ENCODE measurements around the gene PTPRN2.

PTPRN2 gene

GRCh38 chr7:157818701-157819454 lies 768.7 kb downstream of the PTPRN2 start:
- H3K4me3 ChIP-seq (ENCODE audit: low read depth, low read length): no peak overlapping the region

- H3K4me3 ChIP-seq (ENCODE audit: low read depth, low read length): no peak overlapping the region
Measured at GRCh38 chr7:157817944-157818700, 769.5 kb downstream of the PTPRN2 start.

DNA sequence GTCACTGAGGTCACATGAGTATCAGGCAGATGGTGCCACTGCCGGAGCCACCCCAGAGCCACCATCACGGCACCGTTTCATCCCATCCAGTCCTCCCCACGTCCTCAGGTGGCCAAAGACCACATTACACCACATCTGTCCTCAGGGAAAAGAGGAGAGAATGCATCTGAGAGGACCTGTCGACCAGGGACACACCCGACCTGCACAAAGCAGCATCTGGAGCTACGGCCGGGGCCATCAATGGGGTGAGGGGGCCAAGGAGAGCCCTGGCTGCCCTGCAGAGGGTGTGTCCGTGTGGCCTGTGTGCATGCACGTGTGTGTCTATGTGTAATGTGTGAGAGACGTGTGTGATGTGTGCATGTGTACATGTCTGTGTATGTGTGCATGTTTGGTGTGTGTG lies 770.2 kb downstream of the PTPRN2 start:
- no peak overlapping the region for H3K4me3 ChIP-seq (ENCODE audit: low read depth, low read length)

GRCh38 chr7:157816526-157817250 lies 770.9 kb downstream of the PTPRN2 start:
- no peak overlapping the region for H3K4me3 ChIP-seq (ENCODE audit: low read depth, low read length)

DNA sequence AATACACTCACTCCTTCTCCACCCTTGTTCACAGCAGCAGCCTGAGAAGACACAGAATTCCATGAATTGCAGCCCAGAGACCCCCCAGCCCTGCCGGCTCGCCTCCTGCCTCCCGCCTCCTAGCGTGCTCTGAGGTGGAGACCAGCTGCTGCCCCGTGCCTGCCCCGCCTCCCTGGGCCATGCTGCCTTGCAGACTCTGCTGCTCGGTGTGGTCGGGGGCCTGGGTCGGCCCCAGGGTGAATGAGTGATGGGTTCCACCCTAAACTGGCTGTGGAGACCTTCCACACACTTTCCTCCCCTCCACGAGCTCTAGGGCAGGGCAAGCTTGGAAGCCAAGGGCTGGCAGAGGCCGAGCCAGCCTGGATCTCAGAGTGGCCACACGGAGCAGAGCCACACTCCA lies 771.5 kb downstream of the PTPRN2 start:
- no peak overlapping the region for H3K4me3 ChIP-seq (ENCODE audit: low read depth, low read length)

DNA sequence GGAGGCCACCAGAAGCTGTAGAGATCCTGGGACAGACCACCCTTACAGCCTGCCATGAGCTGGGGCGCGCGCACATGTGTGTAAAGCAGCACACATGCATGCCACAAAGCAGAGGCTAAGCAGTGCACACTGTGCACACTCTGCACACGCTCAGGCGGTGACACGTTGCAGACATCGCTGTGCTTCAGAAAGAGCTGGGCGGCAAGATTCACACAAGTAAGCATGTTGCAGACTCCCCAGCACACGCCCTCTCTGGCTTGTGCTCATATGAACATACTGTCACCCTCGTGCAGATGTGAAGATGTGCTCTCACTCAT lies 772.0 kb downstream of the PTPRN2 start:
- no peak overlapping the region for H3K4me3 ChIP-seq (ENCODE audit: low read depth, low read length)

GRCh38 chr7:157814931-157815705 lies 772.5 kb downstream of the PTPRN2 start:
- no peak overlapping the region for H3K4me3 ChIP-seq (ENCODE audit: low read depth, low read length)

DNA sequence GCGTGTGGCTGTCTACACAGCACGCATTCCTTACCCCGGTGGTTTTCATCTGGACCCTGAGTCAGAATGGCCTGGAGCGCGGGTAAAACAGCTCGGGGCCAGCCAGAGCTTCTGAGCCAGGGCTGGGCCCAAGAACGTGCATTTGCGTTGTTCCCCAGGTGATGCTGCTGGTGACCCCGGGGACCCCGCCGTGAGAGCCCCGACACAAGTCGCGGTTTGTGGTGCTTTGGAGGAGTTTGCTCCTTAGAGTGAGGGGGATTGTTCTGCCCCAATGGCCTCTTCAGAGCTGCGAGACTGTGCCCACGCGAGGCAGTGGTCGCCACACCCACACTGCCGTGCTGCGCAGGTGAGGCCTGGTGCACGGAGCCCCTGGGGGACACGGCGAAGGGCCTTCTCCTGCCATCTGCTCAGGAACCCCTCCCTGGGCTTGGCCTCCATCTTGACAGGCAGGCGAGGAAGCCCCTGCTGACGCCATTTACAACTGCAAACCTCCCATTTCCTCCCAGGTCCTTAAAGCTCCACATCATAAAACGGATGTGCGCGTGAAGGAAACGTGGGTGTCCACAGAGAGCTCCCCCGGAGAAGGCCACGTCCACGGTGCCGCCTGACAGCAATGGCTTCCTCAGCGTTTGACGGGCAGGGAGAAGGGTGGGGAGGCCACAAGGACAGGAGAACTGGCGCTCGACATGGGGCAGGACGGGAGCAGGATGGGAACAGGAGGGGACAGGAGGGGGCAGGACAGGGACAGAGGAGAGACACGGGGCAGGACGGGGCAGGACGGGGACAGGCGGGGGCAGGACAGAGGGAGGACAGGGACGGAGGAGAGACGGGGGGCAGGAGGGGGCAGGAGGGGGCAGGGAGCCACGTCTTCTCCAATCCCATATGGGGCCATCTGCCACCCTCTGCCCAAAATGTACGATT lies 773.6 kb downstream of the PTPRN2 start:
- no peak overlapping the region for H3K4me3 ChIP-seq (ENCODE audit: low read depth, low read length)

DNA sequence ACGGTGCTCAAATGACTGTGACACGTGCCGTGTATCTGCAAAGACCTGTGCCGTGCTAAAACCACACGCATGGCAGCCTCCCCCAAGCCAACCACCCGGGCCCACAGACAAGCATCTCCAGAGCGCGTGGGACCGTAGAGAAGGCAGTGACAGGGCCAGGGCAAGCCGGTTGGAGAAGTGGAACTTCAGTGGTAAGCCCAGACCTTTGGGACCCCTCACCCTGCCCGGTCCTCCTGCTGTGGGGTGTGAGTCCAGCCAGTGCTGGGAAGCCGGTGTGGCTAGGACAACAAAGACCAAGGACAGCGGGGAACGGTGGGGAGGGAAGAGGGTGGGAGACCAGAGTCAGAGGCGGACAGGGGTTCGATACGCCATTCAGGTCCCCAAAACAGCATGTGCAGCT lies 774.6 kb downstream of the PTPRN2 start:
- no peak overlapping the region for H3K4me3 ChIP-seq (ENCODE audit: low read depth, low read length)

DNA sequence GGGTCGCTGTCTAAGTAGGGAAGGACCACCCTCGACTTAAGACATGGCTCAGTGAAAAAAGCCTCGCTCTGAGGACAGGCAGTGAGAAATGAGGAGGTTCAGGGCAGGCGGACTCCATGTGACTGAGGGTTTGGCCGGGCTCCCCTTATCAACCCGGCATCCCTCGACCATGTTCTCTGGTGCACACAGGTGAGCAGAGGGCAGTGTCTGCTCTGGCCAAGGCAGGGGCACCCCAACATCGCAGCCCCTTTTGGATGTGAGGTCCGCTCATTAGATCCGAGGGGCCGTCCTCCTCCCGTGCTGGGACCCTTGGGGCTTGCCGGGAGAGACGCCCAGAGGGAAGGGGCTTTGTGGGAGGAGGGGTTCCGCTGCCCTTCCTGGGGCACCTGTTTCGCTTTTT lies 775.7 kb downstream of the PTPRN2 start:
- H3K4me3 ChIP-seq (ENCODE audit: low read depth, low read length): no peak overlapping the region

DNA sequence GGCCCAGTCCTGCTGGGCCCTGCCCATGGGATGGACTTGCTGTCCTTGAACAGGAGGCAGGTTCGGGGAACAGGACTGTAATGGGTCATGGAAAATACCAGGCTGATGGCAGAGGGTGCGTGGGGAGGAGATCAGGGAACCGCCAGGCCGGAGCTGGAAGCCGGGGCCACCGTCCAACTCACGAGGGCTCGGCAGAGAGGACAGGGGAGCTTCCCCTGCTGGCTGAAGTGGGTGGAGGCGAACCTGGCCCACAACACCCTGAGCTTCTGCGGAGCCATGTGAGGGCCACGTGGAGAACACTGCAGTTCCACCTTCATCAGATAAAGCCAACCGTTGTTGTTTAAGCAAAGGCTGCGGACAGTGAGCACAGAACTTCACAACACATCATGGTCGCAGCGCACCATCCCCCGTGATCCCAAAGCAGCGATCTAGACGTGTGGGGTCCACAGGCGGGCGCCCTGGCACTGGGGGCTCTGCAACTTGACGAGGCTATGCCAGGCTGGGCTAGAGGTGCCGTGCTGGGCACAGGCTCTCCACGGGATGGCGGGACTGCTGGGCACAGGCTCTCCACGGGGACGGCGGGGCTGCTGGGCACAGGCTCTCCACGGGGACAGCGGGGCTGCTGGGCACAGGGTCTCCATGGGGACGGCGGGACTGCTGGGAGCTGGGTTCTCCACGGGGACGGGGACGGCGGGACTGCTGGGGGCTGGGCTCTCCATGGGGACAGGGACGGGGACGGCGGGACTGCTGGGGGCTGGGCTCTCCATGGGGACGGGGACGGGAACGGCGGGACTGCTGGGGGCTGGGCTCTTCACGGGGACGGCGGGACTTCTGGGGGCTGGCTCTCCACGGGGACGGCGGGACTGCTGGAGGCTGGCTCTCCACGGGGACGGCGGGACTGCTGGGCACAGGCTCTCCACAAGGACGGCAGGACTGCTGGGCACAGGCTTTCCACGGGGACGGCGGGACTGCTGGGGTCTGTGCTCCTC lies 777.5 kb downstream of the PTPRN2 start:
- no peak overlapping the region for H3K4me3 ChIP-seq (ENCODE audit: low read depth, low read length)

DNA sequence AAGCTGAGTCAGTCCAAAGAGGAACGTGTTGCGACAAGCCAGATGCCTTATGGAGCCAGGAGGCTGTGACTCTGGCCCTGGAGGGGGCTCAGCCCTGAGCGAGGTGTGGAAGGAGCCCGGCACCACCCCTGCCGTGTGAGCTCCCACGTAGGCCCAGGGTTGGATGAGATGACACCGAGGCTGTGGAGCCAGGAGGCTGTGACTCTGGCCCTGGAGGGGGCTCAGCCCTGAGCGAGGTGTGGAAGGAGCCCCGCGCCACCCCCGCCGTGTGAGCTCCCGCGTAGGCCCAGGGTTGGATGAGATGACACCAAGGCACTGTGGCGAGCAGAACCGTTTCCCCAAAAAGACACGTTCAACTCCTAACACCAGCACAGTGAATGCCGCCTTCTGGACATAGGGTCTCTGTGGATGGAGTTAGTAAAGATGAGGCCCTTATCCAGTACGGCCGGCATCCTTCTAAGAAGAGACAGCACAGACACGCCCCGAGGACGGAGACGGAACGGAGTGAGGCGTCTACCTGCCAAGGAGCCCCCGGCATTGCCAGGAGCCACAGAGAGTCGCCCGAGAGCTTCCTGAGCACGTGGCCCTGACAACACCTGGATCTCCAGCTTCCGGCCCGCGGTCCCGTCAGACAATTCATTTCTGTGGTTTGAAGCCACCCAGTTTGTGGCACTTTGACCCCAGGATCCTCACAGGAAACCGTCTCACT lies 778.3 kb downstream of the PTPRN2 start:
- H3K4me3 ChIP-seq (ENCODE audit: low read depth, low read length): no peak overlapping the region

DNA sequence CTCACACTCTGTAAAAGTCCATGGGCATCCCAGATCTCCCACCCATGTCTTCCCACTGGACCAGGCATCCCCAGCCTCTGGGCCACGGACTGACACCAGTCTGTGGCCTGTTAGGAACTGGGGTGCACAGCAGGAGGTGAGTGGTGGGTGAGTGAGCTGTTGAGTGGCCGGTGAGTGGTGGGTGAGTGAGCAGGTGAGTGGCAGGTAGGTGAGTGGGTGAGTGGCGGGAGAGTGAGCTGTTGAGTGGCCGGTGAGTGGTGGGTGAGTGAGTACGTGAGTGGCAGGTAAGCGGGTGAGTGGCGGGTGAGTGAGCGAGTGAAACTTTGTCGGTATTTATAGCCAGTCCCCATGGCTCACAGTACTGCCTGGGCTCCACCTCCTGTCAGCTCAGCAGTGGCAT lies 779.6 kb downstream of the PTPRN2 start:
- H3K4me3 ChIP-seq (ENCODE audit: low read depth, low read length): no peak overlapping the region

DNA sequence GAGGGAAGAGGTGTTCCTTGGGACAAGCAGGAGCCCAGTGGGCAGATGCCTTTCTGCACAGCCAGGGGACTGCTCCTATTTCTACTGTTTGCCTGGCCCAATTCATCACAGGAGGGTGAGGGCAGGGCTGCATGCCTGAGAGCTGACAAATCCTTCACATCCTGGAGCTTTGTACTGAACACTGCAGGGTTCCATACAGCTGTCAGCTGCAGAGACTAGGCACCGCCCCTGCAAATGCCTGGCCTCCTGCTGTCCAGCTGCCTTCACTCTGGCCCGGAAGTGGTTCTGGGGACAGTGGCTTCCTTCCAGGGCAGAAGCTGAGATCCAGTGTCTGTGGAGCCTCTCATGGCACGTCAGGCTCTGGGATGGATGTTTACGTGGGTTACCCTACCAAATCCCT lies 780.1 kb downstream of the PTPRN2 start:
- H3K4me3 ChIP-seq (ENCODE audit: low read depth, low read length): no peak overlapping the region

- H3K4me3 ChIP-seq (ENCODE audit: low read depth, low read length): no peak overlapping the region
Measured at GRCh38 chr7:157806711-157807110, 780.9 kb downstream of the PTPRN2 start.

- no peak overlapping the region for H3K4me3 ChIP-seq (ENCODE audit: low read depth, low read length)
Measured at GRCh38 chr7:157805713-157806112, 781.9 kb downstream of the PTPRN2 start.

GRCh38 chr7:157803906-157804305 lies 783.7 kb downstream of the PTPRN2 start:
- no peak overlapping the region for H3K4me3 ChIP-seq (ENCODE audit: low read depth, low read length)

DNA sequence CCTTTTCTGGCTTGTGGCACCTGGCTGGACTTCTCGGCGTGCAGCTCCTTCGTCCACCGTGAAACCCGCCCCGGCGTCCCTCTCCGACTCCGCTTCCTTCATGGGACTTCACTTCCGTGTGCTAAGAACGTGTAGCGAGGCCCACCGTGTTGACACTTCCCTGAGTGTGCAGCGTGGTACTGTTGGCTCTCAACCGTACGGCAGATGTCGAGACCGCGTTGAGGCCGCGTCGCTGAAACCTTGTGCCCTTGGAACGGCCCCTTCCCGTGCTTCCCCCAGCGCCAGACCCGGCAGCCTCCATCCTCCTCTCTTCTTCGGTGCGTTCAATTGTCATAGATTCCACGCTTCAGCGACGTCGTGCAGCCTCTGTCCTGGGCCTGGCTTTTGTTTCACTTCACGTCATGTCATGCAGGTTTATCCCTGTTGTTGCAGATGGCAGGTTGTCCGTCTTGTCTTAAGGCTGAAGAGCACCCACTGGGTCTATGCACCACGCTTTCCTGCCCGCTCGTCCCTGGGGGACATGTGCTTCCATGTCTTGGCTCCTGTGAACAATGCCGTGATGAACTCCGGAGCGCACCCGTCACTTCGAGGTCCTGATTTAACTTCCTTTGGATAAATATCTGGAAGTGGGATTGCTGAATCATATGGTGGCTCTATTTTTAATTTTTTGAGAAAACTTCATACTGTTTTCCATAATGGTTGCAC lies 785.5 kb downstream of the PTPRN2 start:
- H3K4me3 ChIP-seq (ENCODE audit: low read depth, low read length): no peak overlapping the region

Data from iPS-11a (cell line).